T-helper 22 cell (primary cell): ENCODE measurements around the gene MACROD2.

Experiments
- DNase-seq: peaks from one replicate; pipeline ENCODE4 v3.0.0-alpha.2; 2020; ENCODE audit warnings: low read depth

Gene MACROD2

DNA sequence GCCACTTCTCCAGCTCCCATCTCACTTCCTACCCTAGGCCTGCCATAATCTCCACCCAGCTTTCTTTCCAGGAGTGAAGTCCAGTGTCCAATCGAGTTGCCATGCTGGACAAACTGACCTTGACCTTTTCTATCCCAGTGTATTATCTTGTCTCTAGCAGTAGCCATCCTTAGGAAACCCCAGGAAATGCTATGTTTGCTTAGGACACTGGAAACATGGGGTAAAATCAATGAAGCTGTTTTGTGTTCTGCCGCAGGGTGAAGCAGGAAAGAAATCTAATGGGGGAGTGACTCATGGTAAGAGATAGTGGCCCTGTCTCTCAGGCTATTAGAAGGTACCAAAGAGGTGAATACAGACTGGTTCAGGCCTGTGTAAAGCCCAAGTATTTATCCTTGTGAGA, 1452.2 kb downstream of the MACROD2 start:
- no peak for DNase-seq

DNA sequence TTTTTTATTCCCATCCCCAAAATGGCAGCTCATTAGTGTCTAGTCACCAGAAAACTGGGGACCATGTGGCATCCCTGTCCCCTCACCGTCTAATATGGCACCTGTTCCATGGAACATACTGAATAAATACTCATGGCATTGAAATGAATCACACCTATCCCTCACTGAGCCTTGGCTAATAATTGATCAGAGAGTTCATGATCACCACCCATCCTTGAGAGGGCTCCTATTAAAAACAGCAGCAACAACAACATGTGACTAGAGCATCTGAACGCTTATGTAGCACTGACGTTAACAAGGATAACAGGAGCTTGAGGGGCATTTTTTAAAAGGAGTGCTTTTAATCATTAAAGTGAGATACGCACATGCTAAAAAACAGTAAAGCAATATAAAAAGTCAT, 1453.7 kb downstream of the MACROD2 start:
- DNase-seq, result no peak

DNA sequence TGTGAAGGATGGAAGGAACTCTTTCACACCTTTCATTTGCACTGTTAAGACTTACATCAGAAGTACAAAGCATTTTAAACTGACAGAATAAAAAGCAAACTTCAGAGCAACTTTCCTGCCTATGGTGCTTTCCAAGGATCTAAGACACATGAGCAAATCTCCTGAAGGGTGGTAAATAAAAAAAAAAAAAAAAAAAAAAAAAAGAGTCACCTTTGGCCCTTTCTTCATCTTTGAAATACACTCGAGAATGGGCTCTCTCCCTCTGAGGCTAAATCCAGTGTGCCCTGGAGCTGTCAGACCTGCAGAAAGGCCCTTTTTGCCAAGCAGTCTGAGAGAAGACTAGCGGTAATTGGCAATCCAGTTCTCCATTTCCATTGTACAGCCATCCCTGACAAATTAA, 1455.9 kb downstream of the MACROD2 start:
- DNase-seq, result no peak

DNA sequence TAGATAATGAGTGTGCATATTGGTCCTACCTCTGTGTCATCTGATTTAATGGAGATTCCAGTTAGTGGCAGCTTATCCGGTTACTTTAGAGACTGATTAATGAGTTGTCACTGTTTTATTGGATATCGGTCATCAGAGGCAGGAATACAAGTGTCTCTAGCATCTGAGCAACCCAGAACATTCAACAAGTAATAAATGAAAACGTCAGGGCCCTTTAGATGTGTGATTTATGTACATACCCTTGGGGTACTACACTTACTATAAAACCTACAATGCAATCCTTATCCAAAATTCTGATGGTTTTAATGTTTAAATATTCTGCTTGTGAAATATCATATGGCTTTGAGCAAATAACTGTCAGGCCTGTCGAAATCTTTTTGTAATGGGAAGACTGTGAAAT, 1460.0 kb downstream of the MACROD2 start:
- no peak for DNase-seq

DNA sequence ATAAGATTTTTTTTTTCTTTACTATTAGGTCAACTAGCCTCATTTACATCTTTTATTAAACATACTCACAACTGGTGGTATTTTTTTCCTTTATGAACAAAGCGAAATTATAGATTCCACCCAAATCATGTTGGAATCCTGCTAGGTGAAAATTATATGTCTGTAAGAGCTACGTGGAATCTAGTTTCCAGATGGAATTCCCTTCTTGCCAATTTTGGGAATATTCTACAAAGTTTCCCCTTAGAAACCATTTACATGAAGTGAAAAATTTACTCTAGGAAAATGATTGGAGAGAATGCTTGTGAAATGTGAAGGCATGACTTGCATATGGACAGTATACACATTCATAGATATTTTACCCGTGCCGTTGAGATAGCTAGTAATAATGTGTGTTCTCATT, 1466.6 kb downstream of the MACROD2 start:
- no peak for DNase-seq

DNA sequence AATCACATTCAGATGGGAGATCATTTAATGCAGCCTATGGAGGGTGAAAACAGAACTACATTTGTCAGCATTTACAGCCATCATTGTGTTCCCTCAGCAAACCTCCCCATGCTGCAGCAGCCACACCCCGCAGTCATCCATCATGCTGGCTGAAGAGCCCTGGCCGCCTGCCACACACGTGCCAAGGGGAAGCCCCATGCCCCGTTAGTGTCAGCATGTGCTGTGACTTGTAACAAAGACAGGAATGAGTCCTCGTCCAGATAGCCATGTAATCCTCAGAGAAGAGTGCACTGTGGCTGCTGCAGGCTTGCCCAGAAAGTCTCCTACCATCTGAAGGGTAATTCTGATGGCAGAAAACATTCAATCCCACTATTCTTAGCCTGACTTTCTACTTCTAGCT, 1480.2 kb downstream of the MACROD2 start:
- no peak for DNase-seq

DNA sequence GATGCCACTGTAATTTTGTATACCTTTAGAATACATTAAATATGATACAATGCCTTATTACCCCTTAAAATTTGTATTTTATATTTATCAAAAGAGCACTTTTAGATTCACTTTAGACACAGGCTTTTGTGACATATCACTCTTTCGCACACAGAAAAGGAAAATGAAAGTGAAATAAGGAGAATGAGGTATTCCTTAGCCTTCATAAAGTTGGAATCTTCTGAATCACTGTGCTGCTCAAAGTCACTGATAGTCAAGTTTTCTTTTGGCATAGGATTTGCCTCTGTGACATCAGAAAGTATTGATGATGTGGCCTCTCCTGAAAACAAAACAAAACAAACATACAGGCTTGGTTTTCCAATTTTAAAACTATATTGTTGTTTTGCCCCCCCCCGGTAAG, 1480.9 kb downstream of the MACROD2 start:
- DNase-seq, result no peak

DNA sequence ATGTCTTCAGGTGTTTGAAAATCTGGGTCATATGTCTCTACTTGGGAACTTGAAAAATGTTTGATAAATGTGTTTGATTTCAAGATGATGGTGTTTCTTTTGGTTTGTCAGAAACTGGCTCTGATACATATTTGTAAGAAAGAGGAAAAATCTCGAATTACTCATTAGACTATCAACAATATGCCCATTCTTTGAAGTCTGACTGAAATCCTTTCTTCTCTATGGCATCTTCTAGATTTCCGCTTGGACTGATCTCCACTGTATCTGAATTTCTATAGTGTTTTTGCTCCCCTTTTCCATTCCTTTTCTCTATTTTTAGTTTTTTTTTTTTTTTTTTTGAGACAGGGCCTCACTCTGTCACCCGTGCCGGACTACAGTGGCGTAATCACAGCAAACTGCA, 1481.5 kb downstream of the MACROD2 start:
- no peak for DNase-seq

DNA sequence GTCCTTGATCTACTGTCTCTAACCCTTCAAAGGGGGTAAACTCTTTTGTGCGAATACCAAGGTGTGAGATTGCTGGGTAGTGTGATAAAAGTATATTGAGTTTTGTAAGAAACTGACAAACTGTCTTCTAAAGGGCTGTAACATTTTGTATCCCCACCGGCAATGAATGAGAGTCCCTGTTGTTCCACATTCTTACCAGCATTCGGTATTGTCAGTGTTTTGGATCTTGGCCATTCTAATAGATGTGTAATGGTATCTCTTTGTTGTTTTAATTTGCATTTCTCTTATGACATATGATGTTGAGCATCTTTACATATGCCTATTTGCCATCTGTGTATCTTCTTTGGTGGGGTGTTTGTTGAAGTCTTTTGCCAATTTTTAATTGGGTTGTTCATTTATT, 1487.2 kb downstream of the MACROD2 start:
- DNase-seq, result no peak

DNA sequence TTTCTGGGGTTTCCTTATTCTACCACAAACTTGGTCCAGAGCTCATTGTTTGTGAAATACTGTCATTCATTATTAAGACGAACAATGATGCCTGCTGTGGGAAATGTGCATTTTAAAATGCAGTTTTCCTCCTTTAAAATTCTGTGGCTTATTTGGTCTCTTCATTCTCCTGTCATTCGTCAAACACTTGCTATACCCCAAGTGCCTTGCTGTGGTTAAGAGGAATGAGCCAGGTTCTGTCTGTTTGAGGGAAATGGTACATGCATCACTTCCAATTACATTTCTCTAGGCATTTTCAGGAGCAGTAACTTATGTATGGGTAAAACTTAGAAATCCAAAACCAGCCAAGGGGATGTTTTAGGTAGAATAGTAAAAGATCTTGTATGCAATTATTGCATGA, 1490.2 kb downstream of the MACROD2 start:
- no peak for DNase-seq

DNA sequence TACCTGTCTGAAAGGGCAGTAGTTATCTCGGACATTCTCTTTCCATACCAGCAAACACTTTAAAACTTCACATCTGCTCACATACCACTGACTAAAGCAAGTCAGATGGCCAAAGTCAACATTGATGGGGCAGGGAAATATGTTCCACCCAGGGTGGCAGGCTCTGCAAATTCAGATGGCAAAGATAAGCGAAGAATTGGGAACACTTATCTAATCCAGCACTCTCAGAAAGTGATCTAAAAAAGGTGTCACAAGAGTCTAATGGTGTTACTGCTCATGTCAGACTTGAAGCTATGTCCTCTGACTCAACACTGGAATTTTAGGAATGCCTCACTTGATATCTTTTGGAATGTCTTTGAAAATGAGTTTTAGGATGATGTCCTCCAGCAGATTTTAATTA, 1491.7 kb downstream of the MACROD2 start:
- DNase-seq, result no peak

DNA sequence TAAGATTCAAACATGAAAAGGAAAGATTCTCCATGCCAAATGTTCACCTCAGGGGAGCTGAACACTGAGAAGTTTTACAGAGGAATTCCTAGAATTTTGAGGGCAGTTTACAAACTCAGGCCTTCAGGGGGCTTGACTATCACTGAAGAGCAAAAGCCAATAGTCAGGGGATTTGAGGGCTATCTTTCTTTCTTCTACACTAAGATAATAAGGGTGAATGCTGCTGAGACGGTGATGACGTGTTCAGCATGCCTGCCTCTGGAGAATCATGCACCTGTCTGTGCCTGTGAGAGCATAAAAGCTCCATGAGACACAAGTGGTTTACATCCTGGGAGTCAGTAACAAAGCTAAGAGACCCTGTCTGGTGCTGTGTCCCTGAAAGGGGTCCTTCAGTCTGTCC, 1492.4 kb downstream of the MACROD2 start:
- no peak for DNase-seq

DNA sequence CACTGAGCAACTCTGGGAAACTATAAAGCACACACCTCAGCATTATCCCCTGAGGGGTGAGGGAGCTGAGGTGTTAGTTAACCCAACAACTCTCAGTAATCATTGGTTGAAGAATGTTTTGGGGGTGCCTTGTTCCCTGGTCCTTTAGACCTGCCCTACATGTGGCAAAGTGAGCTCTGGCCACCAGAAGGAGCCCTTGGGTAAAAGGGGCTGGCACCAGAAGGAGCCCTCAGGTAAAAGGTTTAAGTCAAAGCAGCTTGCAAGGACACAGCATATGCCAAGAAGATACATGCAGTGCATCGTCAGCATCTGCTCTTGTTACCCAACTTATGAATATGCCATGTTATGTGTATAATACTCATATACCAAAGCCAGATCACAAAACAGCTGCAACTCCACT, 1496.3 kb downstream of the MACROD2 start:
- no peak for DNase-seq

DNA sequence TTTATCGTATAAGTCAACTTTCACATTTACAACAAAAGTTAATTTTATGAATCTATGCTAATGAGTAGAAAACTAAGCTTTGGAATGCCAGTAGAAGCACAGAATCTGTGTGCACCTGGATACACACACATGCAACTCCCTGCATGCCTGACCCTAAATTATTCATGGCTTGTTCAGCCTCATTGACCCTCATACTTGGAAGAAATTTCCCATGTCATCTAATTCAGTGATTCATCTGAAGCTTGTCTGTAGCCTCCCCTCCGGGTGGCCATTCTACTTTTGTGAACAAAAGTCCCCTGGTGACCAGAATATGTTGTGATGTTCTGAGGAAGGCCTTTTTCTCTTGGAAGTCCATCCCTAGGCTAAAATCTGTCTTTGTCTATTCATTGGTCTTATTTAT, 1499.5 kb downstream of the MACROD2 start:
- DNase-seq, result no peak

DNA sequence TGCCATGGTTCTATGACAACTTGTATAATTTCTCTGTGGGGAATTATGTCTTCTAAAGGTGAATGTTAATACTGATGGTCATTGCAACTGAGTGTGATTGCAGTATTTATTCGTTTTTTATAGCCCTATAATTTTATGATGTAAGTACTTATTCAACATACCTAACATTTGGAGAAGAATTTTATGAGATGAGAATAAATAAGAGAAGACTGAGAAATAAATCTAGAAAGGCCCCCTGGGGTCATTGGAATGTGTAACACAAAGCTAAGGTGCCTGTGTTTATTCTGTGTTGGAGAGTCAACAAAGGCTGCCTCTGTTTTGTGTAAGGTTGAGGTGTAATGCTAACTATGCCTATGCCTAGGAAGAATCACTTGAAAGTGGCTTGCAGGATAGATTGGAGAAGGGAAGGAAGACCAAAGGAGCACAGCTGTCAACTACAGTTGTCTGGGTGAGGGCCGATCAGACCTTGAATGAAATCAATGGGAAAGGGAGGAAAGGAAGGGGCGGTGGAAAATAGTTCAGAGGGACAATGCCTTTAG, 1501.3 kb downstream of the MACROD2 start:
- DNase-seq, result no peak

DNA sequence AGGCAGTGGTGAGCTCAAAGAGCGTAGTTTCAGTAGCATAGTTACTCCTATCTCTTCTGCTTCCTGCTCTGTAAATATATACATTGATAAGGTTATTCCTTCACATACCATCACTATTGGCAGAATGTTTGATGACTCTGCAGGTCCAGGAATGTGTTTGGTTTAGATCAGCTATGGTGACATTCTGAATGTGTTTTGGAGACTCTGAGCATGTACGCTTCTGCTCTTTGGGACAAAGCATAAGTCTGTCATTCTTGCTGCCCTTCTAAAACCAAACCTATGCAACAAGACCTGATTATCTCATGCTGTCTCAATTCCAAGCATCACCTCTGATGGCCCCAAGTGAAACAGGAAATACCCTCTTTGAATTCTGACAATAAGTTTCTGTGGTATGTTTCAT, 1503.6 kb downstream of the MACROD2 start:
- DNase-seq, result no peak

DNA sequence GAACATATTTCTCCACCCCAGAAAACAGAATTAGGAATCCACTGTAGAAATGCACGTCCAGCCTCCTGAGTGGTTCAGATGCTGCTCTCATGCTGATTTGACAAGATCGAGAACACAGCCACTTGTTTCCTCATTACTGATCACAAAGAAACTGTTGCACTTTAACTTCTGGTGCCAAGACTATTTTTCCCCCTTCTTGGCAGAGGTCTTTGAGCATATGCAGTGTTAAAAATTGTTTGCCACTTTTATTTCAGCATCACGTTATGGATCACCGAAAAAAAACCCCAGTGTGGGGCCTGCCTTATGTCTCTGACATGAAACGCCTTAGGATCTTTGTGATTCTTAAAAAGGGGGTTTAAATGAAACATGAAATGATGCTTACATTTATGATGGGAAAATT, 1511.0 kb downstream of the MACROD2 start:
- no peak for DNase-seq

DNA sequence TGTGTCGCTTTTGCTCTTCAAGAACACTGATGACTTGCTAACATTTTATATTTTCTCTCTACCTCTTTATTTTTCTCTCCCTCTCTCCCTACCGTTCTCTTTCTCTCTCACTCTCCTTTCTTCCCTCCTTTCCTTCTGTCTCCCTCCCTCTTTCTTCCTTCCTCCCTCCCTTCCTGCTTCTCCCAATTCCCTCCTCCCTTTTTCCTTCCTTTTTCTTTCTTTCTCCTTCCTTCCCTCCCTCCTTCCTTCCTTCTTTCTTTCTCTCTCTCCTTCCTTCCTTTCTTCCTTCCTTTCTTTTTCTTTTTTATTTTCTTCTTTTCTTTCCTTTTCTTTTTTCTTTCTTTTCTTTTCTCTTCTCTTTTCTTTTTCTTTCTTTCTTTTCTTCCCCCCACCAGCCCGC, 1511.8 kb downstream of the MACROD2 start:
- DNase-seq, result no peak

DNA sequence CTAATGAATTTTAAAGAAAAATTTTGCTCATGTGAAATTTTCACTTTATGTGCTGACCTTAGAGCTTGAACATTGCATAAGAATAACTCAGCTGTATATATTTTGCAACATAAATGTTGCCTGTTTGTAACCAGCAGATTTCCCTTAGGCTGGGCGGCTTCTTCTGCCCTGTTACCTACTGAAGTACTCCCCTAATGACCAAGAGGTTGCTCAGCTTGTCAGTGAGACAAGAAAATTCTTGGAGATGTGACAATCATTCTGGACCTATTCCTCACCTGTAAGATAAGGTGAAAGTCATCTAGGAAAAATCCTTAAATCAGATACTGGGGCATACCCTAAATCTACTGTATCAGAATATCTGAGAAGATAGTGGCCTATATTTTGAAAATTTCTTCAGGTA, 1516.2 kb downstream of the MACROD2 start:
- no peak for DNase-seq

DNA sequence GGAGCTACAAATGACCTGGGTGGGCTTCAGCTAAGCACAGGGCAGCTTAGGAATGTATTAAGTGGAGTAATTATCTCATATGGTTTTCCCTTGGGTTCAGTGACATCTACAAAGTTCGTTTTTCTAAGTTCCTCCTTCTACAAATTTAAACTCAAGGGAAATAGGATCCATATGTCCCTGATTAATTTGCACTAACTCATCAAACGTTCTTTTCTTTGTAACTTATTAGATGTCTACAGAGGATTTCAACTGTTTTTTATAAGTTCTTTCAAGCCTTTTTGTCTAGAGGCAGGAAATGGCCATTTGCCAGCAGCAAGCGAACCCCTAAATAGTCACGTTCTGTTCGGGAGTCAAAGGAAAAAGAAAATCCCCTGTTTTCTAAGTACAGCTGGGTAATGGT, 1517.6 kb downstream of the MACROD2 start:
- DNase-seq, result no peak

DNA sequence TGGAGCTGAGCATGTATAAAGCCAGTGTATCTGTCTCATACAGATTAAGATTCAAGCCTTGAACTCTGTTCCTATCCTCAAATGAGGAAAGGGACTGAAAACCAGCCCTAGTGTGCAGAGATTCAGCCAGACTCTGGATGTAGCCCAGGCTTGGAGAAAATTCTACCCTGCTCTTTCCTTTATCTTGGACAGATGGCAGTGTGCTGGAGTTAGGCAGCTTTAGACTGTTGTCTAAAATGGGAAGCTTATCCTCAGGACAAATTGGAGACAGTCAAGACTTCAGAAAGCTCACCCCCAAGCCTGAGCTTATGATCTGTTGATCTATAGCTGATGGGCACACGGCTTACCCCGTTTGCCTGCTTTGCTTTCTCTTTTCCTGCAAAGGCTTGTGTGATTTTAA, 1520.4 kb downstream of the MACROD2 start:
- DNase-seq, result no peak

DNA sequence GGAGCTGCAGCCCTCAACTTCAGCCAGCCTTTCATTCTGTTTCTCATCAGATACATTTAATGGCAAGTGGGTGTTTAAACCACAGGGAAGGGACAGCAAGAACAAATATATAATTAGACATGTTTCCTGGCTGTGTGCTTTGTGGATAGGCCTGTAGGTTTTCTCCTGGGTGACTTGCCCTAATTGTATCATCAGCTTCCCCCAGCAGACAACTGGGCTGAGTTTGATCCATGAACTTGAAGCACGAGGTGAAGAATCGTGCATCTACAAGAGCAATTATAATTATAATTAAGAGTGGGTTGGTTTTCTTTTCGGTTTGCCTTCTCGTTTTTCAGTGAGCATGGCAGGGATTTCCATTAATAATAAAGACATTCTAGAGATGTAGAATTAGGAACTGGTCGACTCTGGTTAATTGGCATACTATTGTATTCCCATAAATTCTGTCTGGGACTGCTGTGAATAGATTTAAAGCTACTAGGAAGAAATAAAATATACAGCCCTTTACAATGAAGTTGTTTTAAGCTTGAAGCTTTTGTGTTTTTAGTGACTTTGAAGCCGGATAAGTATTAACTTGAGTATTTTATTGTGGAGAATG, 1525.7 kb downstream of the MACROD2 start:
- DNase-seq, result no peak

DNA sequence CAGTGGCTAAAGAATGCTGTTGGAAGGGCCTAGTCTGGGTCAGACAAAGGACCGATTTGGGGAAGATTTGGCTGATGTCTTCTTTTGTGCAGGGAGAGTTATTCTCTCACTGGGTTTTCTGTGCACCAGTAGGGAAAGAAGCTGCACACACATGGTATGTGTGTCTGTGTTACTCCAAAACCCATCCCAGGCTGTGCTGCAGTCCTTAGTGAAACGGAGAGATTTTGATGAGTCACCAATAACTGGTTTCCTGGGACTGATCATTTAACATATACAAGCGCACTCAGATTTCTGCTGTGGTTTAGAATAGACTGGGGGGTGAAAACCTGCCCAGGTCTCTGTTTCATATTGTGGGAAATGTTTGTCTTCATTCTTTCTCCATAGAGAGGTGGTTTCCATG, 1528.1 kb downstream of the MACROD2 start:
- no peak for DNase-seq

DNA sequence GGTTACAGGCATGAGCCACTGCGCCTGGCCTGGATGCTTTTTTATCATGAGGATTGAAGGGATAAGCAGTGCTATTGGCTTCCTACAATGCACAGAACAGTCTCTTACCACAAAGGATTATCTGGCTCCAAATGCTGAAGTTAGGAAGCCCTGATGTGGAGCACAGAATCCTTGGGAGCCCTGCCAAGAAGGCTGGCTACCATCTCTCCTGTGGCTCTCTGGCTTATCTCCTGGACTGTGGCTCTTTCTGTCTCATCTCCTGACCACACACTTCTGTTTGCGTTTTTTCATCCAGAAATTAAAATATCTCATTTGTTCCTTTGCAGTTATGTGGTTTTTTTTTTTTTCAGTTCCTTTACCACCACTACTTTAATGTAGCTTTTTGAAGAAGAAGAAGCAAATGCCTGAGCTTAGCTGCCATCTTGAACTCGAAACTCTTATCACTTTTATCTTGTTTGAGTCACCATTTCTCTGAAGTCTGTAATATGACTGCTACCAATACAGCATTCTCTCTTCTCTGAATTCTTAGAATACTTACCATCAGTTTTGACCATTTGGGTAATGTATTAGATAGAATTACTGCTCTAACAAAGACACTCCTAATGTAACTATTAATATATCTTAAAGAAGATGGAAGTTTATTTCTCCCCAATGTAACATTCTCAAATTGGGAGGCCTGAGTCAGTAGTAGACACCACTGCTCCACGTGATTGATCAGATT, 1533.2 kb downstream of the MACROD2 start:
- DNase-seq, result no peak
